Erythroblast (primary cell): ENCODE data around the gene DSC1.

Experiments
- GATA1 ChIP-seq: IDR thresholded peaks from 2 replicates; pipeline ENCODE4 v1.6.1; 2011; ENCODE audit warnings: low read depth, mild to moderate bottlenecking, control low read depth, low read length, moderate library complexity
- POLR2A ChIP-seq: IDR thresholded peaks from 2 replicates; pipeline ENCODE4 v1.6.1; 2011; ENCODE audit warnings: mild to moderate bottlenecking, low read length

- no peak for TF ChIP-seq POLR2A
- TF ChIP-seq GATA1, result no peak
These were observed 68.8 kb downstream of the DSC1 start for GRCh38 chr18:31093880-31094279.
